Transverse colon (tissue), 4 donors: ENCODE measurements around the gene MACROD1. TPM values are rescaled to one million over a fixed set of nuclear protein-coding genes. Genes with fewer than 3 reads are reported as not detected.

Experiments
- DNase-seq: peaks from one replicate; pipeline ENCODE4 v3.0.0-alpha.2; 2019
- H3K27ac ChIP-seq, 4 donors: fragments of 200-600 bp; sonication (generic); 2 replicates each; pipeline ENCODE4 v1.5.1; 2016 to 2018; ENCODE audit warnings: inconsistent platforms in 4 of 4
- H3K27me3 ChIP-seq: fragments of 200-600 bp; sonication (generic); 2 replicates; pipeline ENCODE4 v1.5.1; 2017; ENCODE audit warnings: inconsistent platforms
- H3K36me3 ChIP-seq, 4 donors: fragments of 200-600 bp; sonication (generic); 2 replicates each; pipeline ENCODE4 v1.5.1; 2017 to 2019; ENCODE audit warnings: inconsistent platforms in 4 of 4
- H3K4me1 ChIP-seq, 4 donors: fragments of 200-600 bp; sonication (generic); 2 replicates each; pipeline ENCODE4 v1.5.1; 2017 to 2020; ENCODE audit warnings: inconsistent platforms in 4 of 4
- H3K4me3 ChIP-seq, 4 donors: fragments of 200-600 bp; sonication (generic); 1 replicate in 1 of 4; 2 replicates in 3 of 4; pipeline versions ENCODE4 v1.5.1 to v1.6.1; 2017 to 2019; ENCODE audit warnings: inconsistent platforms in 4 of 4
- H3K9me3 ChIP-seq, 2 donors: fragments of 200-600 bp; sonication (generic); 2 replicates each; pipeline ENCODE4 v1.5.1; 2017 to 2019; ENCODE audit warnings: inconsistent platforms in 2 of 2
- CTCF ChIP-seq, 5 experiments: fragments of 200-600 bp in 3 of 5; fragments of 450-650 bp in 2 of 5; sonication (generic) in 3 of 5; IDR thresholded peaks; 1 replicate in 2 of 5; 2 replicates in 3 of 5; pipeline ENCODE4 v1.5.1; 2016 to 2017; ENCODE audit warnings: antibody characterized with exemption in 5 of 5, inconsistent platforms in 3 of 5, mild to moderate bottlenecking in 2 of 5, moderate library complexity in 1 of 5
- EP300 ChIP-seq: sonication (generic); formaldehyde crosslinking; IDR thresholded peaks from one replicate; pipeline ENCODE4 v1.6.1; 2017; ENCODE audit warnings: antibody characterized with exemption, low read depth
- POLR2A ChIP-seq: fragments of 450-650 bp; IDR thresholded peaks from one replicate; pipeline ENCODE4 v1.6.1; 2016; ENCODE audit warnings: antibody characterized with exemption, mild to moderate bottlenecking, moderate library complexity
- POLR2AphosphoS5 ChIP-seq, 3 donors: sonication (generic); formaldehyde crosslinking; IDR thresholded peaks; one replicate each; pipeline ENCODE4 v1.6.1; 2016; ENCODE audit warnings: antibody characterized with exemption in 3 of 3
- WGBS, 2 donors: methylation state at CpG; one replicate each; pipeline ENCODE4 v1.1.5; 2018; ENCODE audit warnings: low coverage in 1 of 2; 5-methylcytosine and 5-hydroxymethylcytosine counted together
- in situ Hi-C, 4 donors: fragments of 200-750 bp; cut with MboI; loops; one replicate each; pipeline versions ENCODE4 v1.15.0 to v1.15.1; 2017; ENCODE audit warnings: low sequenced_read_pairs in 3 of 4, low pct_ligation_motif_present in 1 of 4, low pct_unique_long_range_greater_than_20kb in 1 of 4
- intact Hi-C: fragments of 100-400 bp; cut with DNase I; formaldehyde crosslinking; loops from one replicate; pipeline ENCODE4 v1.15.1; 2023; ENCODE audit warnings: low total_unique reads
- total RNA-seq, 4 donors: library from RNA; depleted of rRNA; stranded (reverse); fragments of >200 nt; gene quantifications; one replicate each; pipeline ENCODE4 v1.1.0, GENCODE V29; 2016

MACROD1 gene
- total RNA-seq, 4 donors from 2014 or later: 42.9 to 50.7 (median 50.1) TPM

DNA sequence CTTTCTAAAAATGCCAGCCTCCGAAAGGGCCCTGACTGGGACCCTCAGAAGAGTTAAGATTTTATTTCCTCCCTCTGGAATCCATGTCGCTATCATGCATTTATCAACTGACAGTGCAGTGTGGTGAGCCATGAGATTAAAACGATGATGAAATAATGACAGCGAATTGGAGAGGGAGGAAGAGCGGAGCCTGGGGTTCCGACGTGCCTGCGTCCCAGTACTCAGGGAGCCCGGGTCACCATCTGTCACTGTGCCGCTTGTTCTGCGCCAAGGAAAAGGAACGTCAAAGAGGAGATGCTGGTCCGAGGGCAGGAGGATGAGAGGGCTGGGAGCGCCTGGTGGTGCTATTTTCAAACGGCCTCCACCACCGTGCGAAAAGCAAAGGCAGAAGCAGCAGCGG lies 46.2 kb downstream of the MACROD1 start:
- no peak for TF ChIP-seq POLR2A
- no peak for TF ChIP-seq CTCF (IDR thresholded peaks at IDR 0.05)
- no peak for TF ChIP-seq EP300
- no peak for TF ChIP-seq POLR2AphosphoS5 (IDR thresholded peaks at IDR 0.05)
- DNase-seq: no peak
- H3K27me3 ChIP-seq: no peaks in the 10 kb centered on the region
- 92 to 98% methylated on average over 8 to 18 of the region's 18 CpGs for WGBS, 2 donors
- peaks cover 0 to 5% (median 0%) of the 10 kb centered on the region in 4 donors for H3K4me1 ChIP-seq
- H3K4me3 ChIP-seq: no peak overlapping the region
- no peaks in the 10 kb centered on the region for H3K36me3 ChIP-seq
- intact Hi-C loops: no loop called here
- H3K27ac ChIP-seq: no peak overlapping the region
- H3K9me3 ChIP-seq: no peaks in the 10 kb centered on the region
- in situ Hi-C loops: no loop called here

- in situ Hi-C loops (no loop called here), intact Hi-C loops (no loop called here)
- no peak for TF ChIP-seq EP300
- no peak for TF ChIP-seq CTCF (IDR thresholded peaks at IDR 0.05)
- TF ChIP-seq POLR2AphosphoS5 (IDR thresholded peaks at IDR 0.05): no peak
- no peak for TF ChIP-seq POLR2A
- peaks cover 0 to 5% (median 0%) of the 10 kb centered on the region in 4 donors for H3K4me1 ChIP-seq
- no peaks in the 10 kb centered on the region for H3K36me3 ChIP-seq
- no peaks in the 10 kb centered on the region for H3K9me3 ChIP-seq
- H3K27ac ChIP-seq: no peak overlapping the region
- H3K4me3 ChIP-seq: no peak overlapping the region
- 82 to 90% methylated on average over 16 to 19 of the region's 19 CpGs for WGBS, 2 donors
- no peaks in the 10 kb centered on the region for H3K27me3 ChIP-seq
- no peak for DNase-seq
Observed at GRCh38 chr11:64118876-64119665, 46.8 kb downstream of the MACROD1 start.

GRCh38 chr11:64117763-64118459 lies 48.0 kb downstream of the MACROD1 start:
- DNase-seq: no peak
- Histone ChIP-seq H3K36me3 (no peaks in the 10 kb centered on the region), H3K9me3 (no peaks in the 10 kb centered on the region), H3K4me1 (peaks cover 0 to 3% (median 0%) of the 10 kb centered on the region in 4 donors), H3K27ac (no peak overlapping the region), H3K4me3 (no peak overlapping the region), H3K27me3 (no peaks in the 10 kb centered on the region)
- in situ Hi-C loops (no loop called here), intact Hi-C loops (no loop called here)
- WGBS, 2 donors: 93% methylated on average over 27 of the region's 32 CpGs; no CpG with 5 or more reads in 1 of the 2 donors
- TF ChIP-seq POLR2A: no peak
- TF ChIP-seq POLR2AphosphoS5 (IDR thresholded peaks at IDR 0.05): no peak
- no peak for TF ChIP-seq CTCF (IDR thresholded peaks at IDR 0.05)
- TF ChIP-seq EP300: no peak
